ENCODE measurements around the gene SH2B3. TPM values are rescaled to one million over a fixed set of nuclear protein-coding genes. Genes with fewer than 3 reads are reported as not detected.

The SH2B3 gene
- total RNA-seq, 1 experiment from 2014 or later = 40.3 TPM

- Histone ChIP-seq H3K18ac (ENCODE audit: insufficient read length, low read depth, low read length) (no peak overlapping the region), H3T11ph (ENCODE audit: low read length) (no peak overlapping the region), H4K20me1 (ENCODE audit: control insufficient read depth, insufficient read depth, insufficient read length) (no peaks in the 10 kb centered on the region), H3K79me2 (ENCODE audit: insufficient read depth, low read length) (no peaks in the 10 kb centered on the region; the same call in 1 of the 2 replicates), H3K23me2 (ENCODE audit: insufficient read length, low read depth, low read length, poor library complexity, severe bottlenecking) (no peaks in the 10 kb centered on the region), H3K9ac (ENCODE audit: extremely low read depth, insufficient read length, low read length) (no peak overlapping the region), H2AFZ (ENCODE audit: low read length) (no peak overlapping the region), H3K4ac (ENCODE audit: low read depth, low read length) (no peak overlapping the region), H2BK120ac (ENCODE audit: low read depth, low read length, poor library complexity, severe bottlenecking) (no peak overlapping the region), H2BK12ac (ENCODE audit: insufficient read length, low read depth, low read length) (no peak overlapping the region), H3K79me1 (ENCODE audit: insufficient read depth, low read depth, low read length, poor library complexity, severe bottlenecking) (no peaks in the 10 kb centered on the region), H3K14ac (ENCODE audit: insufficient read depth, low read length) (no peak overlapping the region), H3K4me1 (ENCODE audit: insufficient read depth, low read length) (no peaks in the 10 kb centered on the region; the same call in 1 of the 2 replicates), H4K8ac (replicated peaks; ENCODE audit: insufficient read length, low read depth, low read length) (no peak overlapping the region), H3K27me3 (ENCODE audit: insufficient read depth, low read length) (no peaks in the 10 kb centered on the region), H3K23ac (ENCODE audit: insufficient read length, low read depth, low read length) (no peak overlapping the region), H3K27ac (ENCODE audit: insufficient read length, low read depth, low read length) (no peak overlapping the region), H3K9me3 (ENCODE audit: control insufficient read depth, low read depth, low read length) (no peaks in the 10 kb centered on the region), H2AK5ac (ENCODE audit: insufficient read length, low read length) (no peak overlapping the region), H4K5ac (ENCODE audit: insufficient read length, low read depth, low read length) (no peak overlapping the region), H4K91ac (ENCODE audit: insufficient read length, low read depth, low read length) (no peak overlapping the region), H3K56ac (ENCODE audit: insufficient read length, low read depth, low read length) (no peak overlapping the region), H2BK15ac (ENCODE audit: low read depth, low read length) (no peak overlapping the region), H3K4me2 (ENCODE audit: insufficient read depth, insufficient read length, low read length) (no peak overlapping the region), H2BK5ac (ENCODE audit: insufficient read length, low read length) (no peak overlapping the region), H2BK20ac (ENCODE audit: low read depth, low read length, poor library complexity, severe bottlenecking) (no peak overlapping the region)
- Mint-ChIP-seq H3K36me3 (ENCODE audit: insufficient read depth in 1 of 3, low read depth in 3 of 3) (peaks cover 11 to 38% (median 37%) of the 10 kb centered on the region in 3 experiments; a peak in 6 of 7 replicates), H3K4me3 (no peak overlapping the region), H3K9me3 (no peaks in the 10 kb centered on the region), H3K27ac (peak overlapping the region in 2 of 3 experiments; percentile 10 to 56; a peak in 3 of 7 replicates), H3K4me1 (peaks cover 27 to 32% of the 10 kb centered on the region in 2 experiments), H3K27me3 (ENCODE audit: low read depth) (no peaks in the 10 kb centered on the region)
- no CpG with 5 or more reads among the region's 7 CpGs for WGBS (ENCODE audit: extremely low coverage, insufficient read length, low lambda C conversion rate)
- DNase-seq = no peak
- no peak for TF ChIP-seq CTCF (conservative IDR thresholded peaks at IDR 0.05)
Observed at GRCh38 chr12:111443586-111443985, 37.9 kb downstream of the SH2B3 start.

Data from H9 (cell line).